WI38 (cell line): ENCODE data around the gene CCDC88C.

Source experiments
- H3K4me3 ChIP-seq: 2 replicates; pipeline ENCODE4 v1.5.1; 2011; ENCODE audit warnings: low read depth, mild to moderate bottlenecking, control low read depth, low read length
- CTCF ChIP-seq: IDR thresholded peaks from 2 replicates; pipeline ENCODE4 v1.5.1; 2012; ENCODE audit warnings: low read depth, mild to moderate bottlenecking, control low read depth, low read length

Gene CCDC88C

GRCh38 chr14:91342206-91342760, 75.3 kb downstream of the CCDC88C start:
- no peak for TF ChIP-seq CTCF

GRCh38 chr14:91341751-91342154, 75.9 kb downstream of the CCDC88C start:
- H3K4me3 ChIP-seq: no peak overlapping the region
- TF ChIP-seq CTCF: no peak

More at GRCh38 chr14:91342206-91342760, 75.3 kb downstream of the CCDC88C start:
- no peak overlapping the region for H3K4me3 ChIP-seq

- no peak for TF ChIP-seq CTCF
- no peak overlapping the region for H3K4me3 ChIP-seq
Measured at GRCh38 chr14:91341334-91341733, 76.3 kb downstream of the CCDC88C start.

GRCh38 chr14:91339671-91340369, 77.8 kb downstream of the CCDC88C start:
- no peak for TF ChIP-seq CTCF
- no peak overlapping the region for H3K4me3 ChIP-seq

- TF ChIP-seq CTCF: no peak
- H3K4me3 ChIP-seq: no peak overlapping the region
Measured at GRCh38 chr14:91339076-91339475, 78.5 kb downstream of the CCDC88C start.

- no peak overlapping the region for H3K4me3 ChIP-seq
- TF ChIP-seq CTCF: no peak
Measured at GRCh38 chr14:91338379-91338778, 79.2 kb downstream of the CCDC88C start.

GRCh38 chr14:91337699-91338335, 79.8 kb downstream of the CCDC88C start:
- TF ChIP-seq CTCF: no peak
- no peak overlapping the region for H3K4me3 ChIP-seq
